ENCODE data around the gene PRKACB.

GRCh38 chr1:84224905-84225304, 80.8 kb downstream of the PRKACB start:
- TF ChIP-seq, protein P1, sequence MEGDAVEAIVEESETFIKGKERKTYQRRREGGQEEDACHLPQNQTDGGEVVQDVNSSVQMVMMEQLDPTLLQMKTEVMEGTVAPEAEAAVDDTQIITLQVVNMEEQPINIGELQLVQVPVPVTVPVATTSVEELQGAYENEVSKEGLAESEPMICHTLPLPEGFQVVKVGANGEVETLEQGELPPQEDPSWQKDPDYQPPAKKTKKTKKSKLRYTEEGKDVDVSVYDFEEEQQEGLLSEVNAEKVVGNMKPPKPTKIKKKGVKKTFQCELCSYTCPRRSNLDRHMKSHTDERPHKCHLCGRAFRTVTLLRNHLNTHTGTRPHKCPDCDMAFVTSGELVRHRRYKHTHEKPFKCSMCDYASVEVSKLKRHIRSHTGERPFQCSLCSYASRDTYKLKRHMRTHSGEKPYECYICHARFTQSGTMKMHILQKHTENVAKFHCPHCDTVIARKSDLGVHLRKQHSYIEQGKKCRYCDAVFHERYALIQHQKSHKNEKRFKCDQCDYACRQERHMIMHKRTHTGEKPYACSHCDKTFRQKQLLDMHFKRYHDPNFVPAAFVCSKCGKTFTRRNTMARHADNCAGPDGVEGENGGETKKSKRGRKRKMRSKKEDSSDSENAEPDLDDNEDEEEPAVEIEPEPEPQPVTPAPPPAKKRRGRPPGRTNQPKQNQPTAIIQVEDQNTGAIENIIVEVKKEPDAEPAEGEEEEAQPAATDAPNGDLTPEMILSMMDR (IDR thresholded peaks at IDR 0.05 in 2 of 3, conservative IDR thresholded peaks at IDR 0.05 in 1 of 3; ENCODE audit: control insufficient read depth in 2 of 3, extremely low read depth in 1 of 3, insufficient read depth in 1 of 3, low read depth in 3 of 3, low read length in 3 of 3), result no peak
- TF ChIP-seq IRF3 (IDR thresholded peaks at IDR 0.05) (no peak), CHD4 (IDR thresholded peaks at IDR 0.05) (no peak), KDM1A (IDR thresholded peaks at IDR 0.05; ENCODE audit: borderline replicate concordance) (no peak), CREB1 (IDR thresholded peaks at IDR 0.05; ENCODE audit: low read depth) (no peak), CEBPB (IDR thresholded peaks at IDR 0.05; ENCODE audit: borderline replicate concordance in 1 of 2, low read depth in 2 of 2, low read length in 2 of 2) (no peak), POLR2AphosphoS5 (IDR thresholded peaks at IDR 0.05; ENCODE audit: low read length) (no peak), CREM (IDR thresholded peaks at IDR 0.05; ENCODE audit: low read depth) (no peak)
